NT2/D1 (cell line): ENCODE results near the gene PHF2.

Experiments
- SUZ12 ChIP-seq: IDR thresholded peaks from 2 replicates; pipeline ENCODE4 v1.6.1; 2011; ENCODE audit not compliant: insufficient read length, insufficient read depth; ENCODE audit errors: extremely low read depth
- YY1 ChIP-seq: IDR thresholded peaks from 2 replicates; pipeline ENCODE4 v1.6.1; 2011; ENCODE audit not compliant: insufficient read length, insufficient read depth

GRCh38 chr9:93663877-93664548 lies 87.6 kb downstream of the PHF2 start:
- TF ChIP-seq YY1 (no peak), SUZ12 (no peak)
